Stimulated activated CD4-positive, alpha-beta T cell treated with anti-CD3 and anti-CD28 coated beads, TNF-alpha, amount 100 ng/mL, for 24 hours (primary cell): Measurements from ENCODE around the gene RPL10L.

Source experiments
- DNase-seq, 3 experiments: peaks; one replicate each; pipeline ENCODE4 v3.0.0-alpha.2; 2020; ENCODE audit warnings: low read depth in 3 of 3

RPL10L gene

GRCh38 chr14:46651526-46652144, at the start of gene RPL10L:
Gene RPL10L (minus strand): TSS chr14:46651781. CDS start chr14:46651736, 45 bp downstream.
- DNase-seq: no peak

- DNase-seq: no peak
These were observed 40.2 kb upstream of the RPL10L start for GRCh38 chr14:46691819-46692218.

GRCh38 chr14:46686652-46687051, 35.1 kb upstream of the RPL10L start:
- DNase-seq: no peak

- no peak for DNase-seq
These were observed 20.5 kb upstream of the RPL10L start for GRCh38 chr14:46672128-46672527.

- DNase-seq: no peak
These were observed 11.8 kb upstream of the RPL10L start for GRCh38 chr14:46663382-46663781.

- DNase-seq: no peak
These were observed 10.1 kb upstream of the RPL10L start for GRCh38 chr14:46661728-46662127.

GRCh38 chr14:46653031-46653755, 1.6 kb upstream of the RPL10L start:
- no peak for DNase-seq

GRCh38 chr14:46646796-46647195, 4.8 kb downstream of the RPL10L start:
- DNase-seq: no peak

- no peak for DNase-seq
These were observed 24.7 kb downstream of the RPL10L start for GRCh38 chr14:46626876-46627275.
